ENCODE measurements around the gene ZBTB11.

ZBTB11 gene

GRCh38 chr3:101676765-101677435, at the start of gene ZBTB11:
Gene ZBTB11, minus strand, starts transcription at chr3:101677132. Its CDS starts 218 bp downstream, at chr3:101676914.
- Histone ChIP-seq H3K4me3 (ENCODE audit: low read depth, low read length) (peak within 1 kb of the TSS; percentile 94), H3K27ac (ENCODE audit: extremely low read depth, low read depth, low read length) (peak within 1 kb of the TSS; percentile 71), H3K36me3 (ENCODE audit: control insufficient read depth in 2 of 2, insufficient read depth in 1 of 2, low read length in 2 of 2) (peaks cover 8 to 25% of the 10 kb centered on the region in 2 experiments), H3K9me3 (ENCODE audit: control insufficient read depth, insufficient read depth, low read depth, low read length) (no peaks in the 10 kb centered on the region), H3K4me1 (ENCODE audit: control insufficient read depth, insufficient read depth, low read length) (no peaks in the 10 kb centered on the region)
- ChIA-PET POLR2A (interaction anchor here (0.5 to 3.6 kb wide), 10 partner anchors 9 to 1356 kb away, joined by 3 to 65 read pairs (median 5); partner anchors contain the start of genes CEP97, PCNP, RPL24 and TRMT10C), CTCF (interaction anchor here (0.6 to 1.2 kb wide), 3 partner anchors 10 to 332 kb away, joined by 3 to 4 read pairs (median 3); partner anchors contain the start of gene RPL24)
- TF ChIP-seq ZNF518A (tag by site-specific recombination; conservative IDR thresholded peaks at IDR 0.05; ENCODE audit: low read depth) (peak; percentile 49; the same call in 1 of the 2 replicates), ZNF785 (tag by site-specific recombination; IDR thresholded peaks at IDR 0.05) (no peak), ZNF660 (tag by site-specific recombination; IDR thresholded peaks at IDR 0.05) (peak; percentile 63; the same call in 1 of the 2 replicates), SP3 (tag by site-specific recombination; IDR thresholded peaks at IDR 0.05) (peak; percentile 81), ZNF777 (tag by site-specific recombination; IDR thresholded peaks at IDR 0.05; ENCODE audit: borderline replicate concordance) (peak; percentile 79; the same call in 1 of the 2 replicates), WT1 (tag by site-specific recombination; IDR thresholded peaks at IDR 0.05) (no peak), KLF8 (tag by site-specific recombination; IDR thresholded peaks at IDR 0.05) (peak; percentile 71), ZNF513 (tag by site-specific recombination; IDR thresholded peaks at IDR 0.05) (no peak), ZNF140 (tag by site-specific recombination; IDR thresholded peaks at IDR 0.05) (no peak), IKZF3 (tag by site-specific recombination; IDR thresholded peaks at IDR 0.05) (peak; percentile 97), ZNF292 (tag by site-specific recombination; IDR thresholded peaks at IDR 0.05; ENCODE audit: borderline replicate concordance, low read depth) (no peak), ZBTB6 (tag by site-specific recombination; IDR thresholded peaks at IDR 0.05) (peak; percentile 78; the same call in 1 of the 2 replicates), ZNF544 (tag by site-specific recombination; IDR thresholded peaks at IDR 0.05) (no peak), HOXD13 (CRISPR knock-in tag; IDR thresholded peaks at IDR 0.05; ENCODE audit: borderline replicate concordance) (peak; percentile 68; the same call in 1 of the 2 replicates), ZNF223 (tag by site-specific recombination; IDR thresholded peaks at IDR 0.05) (no peak), ZNF121 (tag by site-specific recombination; IDR thresholded peaks at IDR 0.05) (no peak), ZFP37 (tag by site-specific recombination; IDR thresholded peaks at IDR 0.05) (no peak), ZNF664 (tag by site-specific recombination; IDR thresholded peaks at IDR 0.05) (0 out of 2 replicates have a peak, but pooled peaks have one; percentile 29), ZNF433 (tag by site-specific recombination; IDR thresholded peaks at IDR 0.05; ENCODE audit: low read depth) (no peak), ZNF335 (tag by site-specific recombination; conservative IDR thresholded peaks at IDR 0.05) (peak; percentile 87), ZNF341 (tag by site-specific recombination; IDR thresholded peaks at IDR 0.05; ENCODE audit: low read depth) (peak; percentile 64), ZNF776 (tag by site-specific recombination; IDR thresholded peaks at IDR 0.05; ENCODE audit: borderline replicate concordance) (no peak), ZNF792 (tag by site-specific recombination; IDR thresholded peaks at IDR 0.05) (no peak), ZNF24 (tag by site-specific recombination; IDR thresholded peaks at IDR 0.05) (0 out of 2 replicates have a peak, but pooled peaks have one; percentile 26), ZFHX2 (tag by site-specific recombination; conservative IDR thresholded peaks at IDR 0.05) (no peak), ZSCAN23 (tag by site-specific recombination; IDR thresholded peaks at IDR 0.05) (no peak), PRDM4 (tag by site-specific recombination; IDR thresholded peaks at IDR 0.05) (peak; percentile 63; the same call in 1 of the 2 replicates)

Data from HEK293 (cell line).